Common myeloid progenitor, CD34-positive (primary cell): ENCODE data around the gene VPS52.

Source experiments
- CTCF ChIA-PET: fragments of 350-600 bp; sonication (Branson Sonifier 250); formaldehyde crosslinking; loops from one replicate; lab custom pipeline; 2021; ENCODE audit warnings: antibody characterized with exemption; lab: Charles Lee
- POLR2A ChIA-PET: fragments of 350-600 bp; sonication (Branson Sonifier 250); formaldehyde crosslinking; loops from one replicate; lab custom pipeline; 2021; ENCODE audit warnings: antibody characterized with exemption; lab: Charles Lee
- DNase-seq, 3 donors: peaks; one replicate each; pipeline versions ENCODE4 v3.0.0 to v3.0.0-alpha.2; 2013
- H3K27ac ChIP-seq, 2 experiments: 1 replicate in 1 of 2; 2 replicates in 1 of 2; pipeline ENCODE4 v1.7.0; 2013; ENCODE audit warnings: inconsistent platforms in 2 of 2, low read length in 2 of 2, mild to moderate bottlenecking in 2 of 2, low read depth in 1 of 2, moderate library complexity in 1 of 2; ENCODE audit not compliant: severe bottlenecking in 2 of 2, insufficient read depth in 1 of 2, poor library complexity in 1 of 2
- H3K27me3 ChIP-seq, 5 experiments: replicated peaks in 2 of 5; 1 replicate in 3 of 5; 2 replicates in 2 of 5; pipeline versions ENCODE4 v1.6.1 to v1.7.0; 2013; ENCODE audit warnings: low read length in 4 of 5, mild to moderate bottlenecking in 2 of 5, moderate library complexity in 2 of 5, inconsistent platforms in 1 of 5; ENCODE audit not compliant: insufficient read depth in 5 of 5, control insufficient read depth in 4 of 5
- H3K36me3 ChIP-seq, 4 experiments: 1 replicate in 2 of 4; 2 replicates in 2 of 4; pipeline versions ENCODE4 v1.6.1 to v1.7.0; 2013; ENCODE audit warnings: low read length in 3 of 4, control low read depth in 1 of 4, mild to moderate bottlenecking in 1 of 4; ENCODE audit not compliant: control insufficient read depth in 4 of 4, insufficient read depth in 4 of 4
- H3K4me1 ChIP-seq, 4 experiments: 1 replicate in 3 of 4; 2 replicates in 1 of 4; pipeline versions ENCODE4 v1.6.1 to v1.7.1; 2013; ENCODE audit warnings: low read length in 3 of 4, mild to moderate bottlenecking in 3 of 4, control low read depth in 1 of 4, inconsistent platforms in 1 of 4, moderate library complexity in 1 of 4; ENCODE audit not compliant: control insufficient read depth in 4 of 4, insufficient read depth in 4 of 4; ENCODE audit errors: control extremely low read depth in 1 of 4
- H3K4me3 ChIP-seq, 7 experiments: 1 replicate in 4 of 7; 2 replicates in 3 of 7; pipeline versions ENCODE4 v1.5.1 to v1.7.0; 2013; ENCODE audit warnings: mild to moderate bottlenecking in 7 of 7, low read length in 6 of 7, moderate library complexity in 6 of 7, inconsistent platforms in 2 of 7, low read depth in 2 of 7, control low read depth in 1 of 7; ENCODE audit not compliant: insufficient read depth in 4 of 7, control insufficient read depth in 1 of 7; ENCODE audit errors: extremely low read depth in 1 of 7
- H3K9me3 ChIP-seq, 5 experiments: 1 replicate in 4 of 5; 2 replicates in 1 of 5; pipeline versions ENCODE4 v1.6.1 to v1.7.1; 2013; ENCODE audit warnings: low read length in 4 of 5, mild to moderate bottlenecking in 2 of 5, inconsistent platforms in 1 of 5, low read depth in 1 of 5, moderate library complexity in 1 of 5; ENCODE audit not compliant: control insufficient read depth in 4 of 5, insufficient read depth in 2 of 5; ENCODE audit errors: control extremely low read depth in 1 of 5
- WGBS: methylation state at CpG from one replicate; pipeline ENCODE4 v1.1.5; 2013; ENCODE audit not compliant: insufficient coverage; 5-methylcytosine and 5-hydroxymethylcytosine counted together

VPS52 gene

GRCh38 chr6:33304216-33304615, 32.5 kb upstream of the VPS52 start:
- H3K9me3 ChIP-seq, result no peaks in the 10 kb centered on the region
- H3K4me3 ChIP-seq, result no peak overlapping the region
- WGBS, result 97% methylated on average over 16 of the region's 16 CpGs
- H3K27me3 ChIP-seq, result no peaks in the 10 kb centered on the region
- H3K27ac ChIP-seq, result no peak overlapping the region
- POLR2A ChIA-PET, result no interaction called here
- DNase-seq, result no peak
- peaks cover 15 to 64% (median 44%) of the 10 kb centered on the region in 4 experiments for H3K36me3 ChIP-seq
- CTCF ChIA-PET, result interaction anchor here (2.1 kb wide), 1 partner anchor 14 kb away, joined by 6 read pairs; the partner anchor contains the start of gene PFDN6
- H3K4me1 ChIP-seq, result peaks cover 0 to 16% (median 13%) of the 10 kb centered on the region in 4 experiments

GRCh38 chr6:33301877-33302276, 30.2 kb upstream of the VPS52 start:
- WGBS, result no CpG with 5 or more reads among the region's 3 CpGs
- Histone ChIP-seq H3K27me3 (no peaks in the 10 kb centered on the region), H3K9me3 (no peaks in the 10 kb centered on the region), H3K4me1 (peaks cover 0 to 30% (median 26%) of the 10 kb centered on the region in 4 experiments), H3K27ac (no peak overlapping the region), H3K4me3 (no peak overlapping the region), H3K36me3 (peaks cover 13 to 51% (median 38%) of the 10 kb centered on the region in 4 experiments)
- ChIA-PET CTCF (interaction anchor here (1.1 to 2.4 kb wide), 4 partner anchors 10 to 117 kb away, joined by 3 to 19 read pairs (median 8); partner anchors contain the start of gene B3GALT4), POLR2A (no interaction called here)
- no peak for DNase-seq

- CTCF ChIA-PET, result interaction anchor here (0.8 to 5.8 kb wide), 13 partner anchors 10 to 130 kb away, joined by 3 to 96 read pairs (median 4); partner anchors contain the start of genes B3GALT4, PFDN6, RPS18 and TAPBP
- peaks cover 11 to 50% (median 39%) of the 10 kb centered on the region in 4 experiments for H3K36me3 ChIP-seq
These were observed 27.7 kb upstream of the VPS52 start for GRCh38 chr6:33299237-33299944.

GRCh38 chr6:33298773-33299236, 27.1 kb upstream of the VPS52 start, which contains the start of gene RGL2:
RGL2 (minus strand) TSS chr6:33298942; CDS start chr6:33298610, 332 bp downstream.
- H3K9me3 ChIP-seq, result no peaks in the 10 kb centered on the region
- under 1% methylated on average over 26 of the region's 34 CpGs for WGBS
- peak within 1 kb of the TSS; percentile 81 to 93 for H3K27ac ChIP-seq
- DNase-seq, result peak in 2 of 3 donors; percentile 84 to 88
- peaks cover 8 to 49% (median 38%) of the 10 kb centered on the region in 4 experiments for H3K36me3 ChIP-seq
- peaks cover 0 to 31% (median 27%) of the 10 kb centered on the region in 4 experiments for H3K4me1 ChIP-seq
- no peaks in the 10 kb centered on the region for H3K27me3 ChIP-seq
- ChIA-PET CTCF (interaction anchor here (0.8 to 5.8 kb wide), 9 partner anchors 10 to 128 kb away, joined by 3 to 96 read pairs (median 5); partner anchors contain the start of genes B3GALT4, PFDN6, RPS18 and TAPBP), POLR2A (interaction anchor here (1.0 to 2.0 kb wide), 9 partner anchors 8 to 46 kb away, joined by 3 to 18 read pairs (median 6); partner anchors contain the start of genes B3GALT4, PFDN6, RPS18 and TAPBP)
- peak within 1 kb of the TSS; percentile 62 to 94 (median 87) for H3K4me3 ChIP-seq

More at GRCh38 chr6:33299237-33299944, 27.7 kb upstream of the VPS52 start:
- H3K9me3 ChIP-seq, result no peaks in the 10 kb centered on the region
- 0% methylated on average over 45 of the region's 54 CpGs for WGBS
- H3K4me3 ChIP-seq, result peak overlapping the region; percentile 62 to 94 (median 87)
- POLR2A ChIA-PET, result interaction anchor here (1.0 to 2.0 kb wide), 10 partner anchors 8 to 50 kb away, joined by 3 to 18 read pairs (median 6); partner anchors contain the start of genes B3GALT4, PFDN6, RPS18 and TAPBP
- H3K27ac ChIP-seq, result peak overlapping the region; percentile 81 to 93
- peak; percentile 92 to 97 (median 97) for DNase-seq
- no peaks in the 10 kb centered on the region for H3K27me3 ChIP-seq
- peaks cover 0 to 31% (median 27%) of the 10 kb centered on the region in 4 experiments for H3K4me1 ChIP-seq

GRCh38 chr6:33297956-33298772, 26.5 kb upstream of the VPS52 start:
- H3K4me1 ChIP-seq, result peaks cover 0 to 31% (median 27%) of the 10 kb centered on the region in 4 experiments
- ChIA-PET CTCF (interaction anchor here (0.7 to 5.8 kb wide), 8 partner anchors 10 to 128 kb away, joined by 3 to 96 read pairs (median 4); partner anchors contain the start of genes B3GALT4, PFDN6, RPS18 and TAPBP), POLR2A (interaction anchor here (0.6 to 1.9 kb wide), 9 partner anchors 9 to 46 kb away, joined by 3 to 18 read pairs (median 4); partner anchors contain the start of genes PFDN6, RPS18, TAPBP and VPS52)
- peak overlapping the region; percentile 62 to 94 (median 87) for H3K4me3 ChIP-seq
- H3K9me3 ChIP-seq, result no peaks in the 10 kb centered on the region
- H3K27ac ChIP-seq, result peak overlapping the region; percentile 81 to 93
- H3K36me3 ChIP-seq, result peaks cover 8 to 49% (median 40%) of the 10 kb centered on the region in 4 experiments
- under 1% methylated on average over 16 of the region's 42 CpGs for WGBS
- H3K27me3 ChIP-seq, result no peaks in the 10 kb centered on the region
- peak; percentile 69 to 78 (median 77) for DNase-seq

DNA sequence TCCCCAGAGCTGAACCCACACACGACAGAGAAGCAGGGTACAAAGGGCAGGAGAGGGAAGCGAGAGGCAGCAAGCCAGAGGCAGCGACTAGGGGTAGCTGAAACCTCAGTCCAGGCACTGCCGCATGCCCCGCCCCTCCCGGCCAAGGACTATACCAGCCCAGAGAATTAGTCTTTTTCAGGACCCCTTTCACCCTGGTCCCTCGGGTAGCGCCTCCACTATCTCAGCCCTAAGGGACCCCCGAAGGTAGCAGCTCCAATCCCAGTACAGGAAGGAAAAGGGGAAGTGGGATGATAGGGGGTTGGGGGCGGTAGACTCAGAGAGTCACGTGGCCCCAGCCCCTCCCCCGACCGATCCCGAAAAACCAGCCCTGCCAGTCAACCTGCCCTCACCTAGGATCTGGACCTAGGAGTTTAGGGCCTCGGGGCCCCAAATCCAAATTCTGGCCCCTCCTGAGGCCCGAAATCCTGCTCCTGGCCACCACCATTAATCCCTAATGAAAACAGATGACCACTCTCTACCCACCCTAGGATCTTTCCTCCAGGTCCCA, 25.8 kb upstream of the VPS52 start:
- Histone ChIP-seq H3K27me3 (no peaks in the 10 kb centered on the region), H3K4me1 (peaks cover 0 to 31% (median 27%) of the 10 kb centered on the region in 4 experiments), H3K9me3 (no peaks in the 10 kb centered on the region), H3K27ac (peak overlapping the region; percentile 40 to 93), H3K4me3 (peak overlapping the region in 6 of 7 experiments; percentile 15 to 94 (median 84)), H3K36me3 (peaks cover 9 to 52% (median 42%) of the 10 kb centered on the region in 4 experiments)
- CTCF ChIA-PET, result interaction anchor here (1.0 to 5.8 kb wide), 3 partner anchors 9 to 18 kb away, joined by 3 to 96 read pairs (median 28); partner anchors contain the start of genes B3GALT4, PFDN6 and WDR46
- WGBS, result 0% methylated on average over 5 of the region's 16 CpGs
- peak in 2 of 3 donors; percentile 46 to 55 for DNase-seq
- POLR2A ChIA-PET, result interaction anchor here (0.6 to 2.0 kb wide), 5 partner anchors 9 to 26 kb away, joined by 3 to 4 read pairs (median 3); partner anchors contain the start of genes B3GALT4, RPS18, VPS52 and WDR46
